ENCODE measurements around the gene UBR4.

The UBR4 gene

DNA sequence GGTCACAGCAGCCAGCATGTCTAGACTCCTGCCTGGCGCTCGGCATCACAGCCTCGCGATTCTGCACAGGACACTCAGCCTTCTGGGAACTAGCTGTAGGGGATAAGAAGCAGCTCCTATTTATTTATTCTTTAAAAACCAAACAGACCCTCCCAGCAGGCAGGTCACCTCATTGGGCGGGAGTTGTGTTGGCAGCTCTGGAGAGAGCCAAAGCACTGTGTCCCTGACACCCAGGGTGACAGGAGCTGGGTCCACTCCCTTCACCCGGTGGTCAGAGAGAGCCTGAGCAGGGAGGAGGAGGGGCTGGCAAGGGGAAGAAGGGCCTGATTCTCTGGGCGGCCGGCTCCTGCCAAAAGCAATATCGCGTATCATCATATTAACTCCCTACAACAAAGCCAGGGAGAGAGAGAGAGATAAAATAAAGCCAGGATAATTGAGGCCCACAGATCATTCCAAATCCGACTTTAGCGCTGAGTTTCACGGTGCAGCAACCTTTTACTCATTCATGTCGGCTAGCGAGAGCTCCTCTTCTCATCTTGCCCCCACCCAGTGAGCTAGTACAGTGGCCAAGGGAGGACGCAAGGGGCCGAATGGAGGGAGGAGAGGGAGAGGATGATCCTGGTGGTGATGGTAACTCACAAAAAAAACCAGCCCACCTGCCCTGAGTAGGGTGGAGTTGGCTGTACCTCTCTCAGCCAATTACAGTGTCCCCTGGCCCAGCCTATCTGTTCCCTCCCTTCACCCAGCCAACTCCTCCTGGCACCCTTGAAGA, 173.8 kb downstream of the UBR4 start:
- no peak for DNase-seq (ENCODE audit: low spot score)

- no peak for DNase-seq (ENCODE audit: low spot score)
Measured at GRCh38 chr1:19035377-19036040, 174.6 kb downstream of the UBR4 start.

GRCh38 chr1:19034721-19035120, 175.3 kb downstream of the UBR4 start:
- DNase-seq (ENCODE audit: low spot score), result no peak

- no peak for DNase-seq (ENCODE audit: low spot score)
Measured at GRCh38 chr1:19033926-19034680, 176.0 kb downstream of the UBR4 start.

DNA sequence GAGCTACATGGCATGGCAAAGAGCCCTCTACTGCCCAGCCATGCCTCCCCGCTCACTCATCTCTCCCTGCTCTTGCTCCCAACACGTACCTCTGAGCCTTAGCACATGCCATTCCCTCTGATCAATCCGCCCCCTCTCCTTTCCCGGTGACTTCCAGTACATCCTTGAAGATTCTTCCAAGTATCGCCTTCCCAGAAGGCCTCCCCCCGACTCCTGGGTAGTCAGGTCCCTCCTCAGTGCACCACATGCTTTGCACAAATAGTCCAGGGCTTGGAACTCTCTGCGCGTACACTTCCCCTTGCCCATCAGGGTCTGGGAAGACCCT, 176.6 kb downstream of the UBR4 start:
- no peak for DNase-seq (ENCODE audit: low spot score)

DNA sequence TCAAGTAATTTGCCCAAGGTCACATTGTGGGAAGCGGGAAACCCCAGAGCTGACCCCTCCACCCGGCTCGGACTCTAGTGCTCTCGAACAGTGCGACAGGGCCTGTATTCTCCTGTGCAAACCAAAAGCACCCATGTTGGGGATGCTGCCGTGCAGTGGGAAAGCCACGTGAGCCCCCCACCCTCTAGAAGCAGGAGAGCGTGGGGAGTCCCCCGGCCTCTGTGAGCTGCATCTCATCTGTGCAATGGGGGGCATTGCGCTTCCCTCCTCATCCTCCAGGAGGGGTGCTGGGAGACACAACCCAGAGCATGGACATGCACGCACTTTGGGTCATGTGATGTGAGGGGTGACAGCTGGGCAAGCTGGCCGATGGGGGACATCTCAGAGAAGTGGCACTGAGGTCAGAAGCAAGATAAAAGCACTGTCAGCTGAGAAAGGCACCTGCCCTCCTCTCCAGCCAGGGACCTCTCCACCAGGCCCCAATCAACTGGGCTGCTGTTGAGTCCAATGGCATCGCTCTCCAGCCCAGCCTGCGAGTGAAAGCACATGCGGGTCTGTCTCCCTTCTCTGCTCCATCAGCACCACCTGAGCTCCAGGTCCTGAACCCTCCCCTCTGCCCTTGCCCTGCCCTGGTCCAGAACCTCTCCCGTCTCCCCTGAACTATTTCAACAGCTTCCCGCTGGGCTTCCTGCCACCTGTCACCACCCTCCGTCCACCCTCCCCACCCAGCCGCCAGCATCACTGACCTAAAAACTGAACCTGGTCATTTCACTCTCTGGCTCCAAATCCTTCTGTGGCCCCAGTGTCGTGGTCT, 177.2 kb downstream of the UBR4 start:
- no peak for DNase-seq (ENCODE audit: low spot score)

- no peak for DNase-seq (ENCODE audit: low spot score)
Measured at GRCh38 chr1:19032413-19032695, 177.7 kb downstream of the UBR4 start.

DNA sequence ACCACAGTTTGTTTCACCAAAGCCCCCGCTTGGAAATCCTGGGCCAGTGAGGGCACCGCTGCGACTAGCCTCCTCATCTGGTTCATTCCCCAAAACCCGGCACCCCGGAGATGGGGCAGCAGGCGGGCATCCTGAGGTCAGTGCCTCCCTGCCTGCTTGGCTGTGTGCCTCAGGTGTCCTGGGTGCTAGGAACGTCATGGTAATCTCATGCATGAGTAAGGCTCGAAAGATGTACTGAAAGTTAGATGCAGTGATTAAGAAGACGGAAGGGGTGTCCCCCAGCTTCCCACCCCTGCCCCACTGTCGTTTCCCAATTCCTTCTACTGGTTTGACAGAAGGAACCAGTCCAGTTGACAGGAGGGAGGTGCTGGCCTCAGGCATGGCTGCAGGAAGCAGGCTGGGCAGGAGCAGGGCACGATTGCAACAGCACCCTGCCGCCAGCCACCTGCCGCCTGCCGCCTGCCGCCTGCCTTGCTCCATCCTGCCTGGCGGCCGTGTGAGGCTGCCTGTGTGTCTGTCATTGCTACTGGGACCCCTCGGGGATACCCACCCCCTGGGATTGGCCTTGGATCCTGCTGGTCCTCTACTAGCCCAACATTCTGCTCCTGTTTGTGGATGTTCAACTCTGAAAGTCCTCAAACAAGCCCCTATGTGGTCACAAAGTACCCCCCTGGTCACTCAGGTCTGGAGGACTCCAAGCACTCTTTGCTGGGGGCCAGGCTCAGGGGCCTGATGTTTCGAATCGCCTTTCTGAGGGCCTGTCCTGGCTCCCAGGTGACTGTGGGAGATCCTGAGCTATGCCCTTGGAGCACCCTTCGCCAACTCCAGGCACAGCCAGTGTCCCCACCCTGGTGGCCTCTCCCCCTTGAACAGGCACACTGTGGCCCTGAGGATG, 180.6 kb downstream of the UBR4 start:
- peak; percentile 87 for DNase-seq (ENCODE audit: low spot score)

DNA sequence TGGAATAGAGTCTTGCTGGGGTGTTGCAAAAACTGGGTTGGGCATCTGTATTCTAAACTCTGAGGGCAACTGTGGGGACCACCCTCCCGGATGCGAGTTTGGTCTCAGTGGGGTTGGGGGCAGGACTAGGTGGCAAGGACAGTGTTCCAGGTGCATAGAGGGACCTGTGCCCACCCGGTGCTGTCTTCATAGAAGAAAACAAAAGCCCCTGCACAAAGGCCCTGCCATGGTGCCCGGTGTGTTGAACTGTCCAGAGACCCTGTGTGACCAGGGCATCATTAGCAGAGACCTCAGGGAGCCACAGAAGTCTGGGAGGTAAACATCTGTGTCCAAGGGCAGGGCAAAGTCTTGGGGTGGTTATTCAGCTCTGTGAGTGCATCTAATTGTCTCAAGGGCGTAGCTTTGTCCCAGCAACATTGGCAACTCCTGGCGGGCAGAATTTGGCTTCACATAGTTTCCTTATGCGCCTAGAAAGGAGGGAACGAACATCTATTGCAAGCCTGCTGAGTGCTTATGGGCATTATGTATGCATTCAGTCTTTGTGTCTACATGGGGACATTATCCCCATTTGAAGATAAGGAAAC, 181.4 kb downstream of the UBR4 start:
- no peak for DNase-seq (ENCODE audit: low spot score)

- peak; percentile 88 for DNase-seq (ENCODE audit: low spot score)
Measured at GRCh38 chr1:19028110-19028509, 182.0 kb downstream of the UBR4 start.

Data from cerebellar cortex (tissue), 1 donor.